ENCODE measurements around the gene ATXN2L. TPM values are rescaled to one million over a fixed set of nuclear protein-coding genes. Genes with fewer than 3 reads are reported as not detected.

The ATXN2L gene
- total and polyA plus RNA-seq, 2 of the 13 experiments (the other 11 are each of a cell fraction or from before 2014, with no cell fraction given): 40.8 to 55.1 TPM

DNA sequence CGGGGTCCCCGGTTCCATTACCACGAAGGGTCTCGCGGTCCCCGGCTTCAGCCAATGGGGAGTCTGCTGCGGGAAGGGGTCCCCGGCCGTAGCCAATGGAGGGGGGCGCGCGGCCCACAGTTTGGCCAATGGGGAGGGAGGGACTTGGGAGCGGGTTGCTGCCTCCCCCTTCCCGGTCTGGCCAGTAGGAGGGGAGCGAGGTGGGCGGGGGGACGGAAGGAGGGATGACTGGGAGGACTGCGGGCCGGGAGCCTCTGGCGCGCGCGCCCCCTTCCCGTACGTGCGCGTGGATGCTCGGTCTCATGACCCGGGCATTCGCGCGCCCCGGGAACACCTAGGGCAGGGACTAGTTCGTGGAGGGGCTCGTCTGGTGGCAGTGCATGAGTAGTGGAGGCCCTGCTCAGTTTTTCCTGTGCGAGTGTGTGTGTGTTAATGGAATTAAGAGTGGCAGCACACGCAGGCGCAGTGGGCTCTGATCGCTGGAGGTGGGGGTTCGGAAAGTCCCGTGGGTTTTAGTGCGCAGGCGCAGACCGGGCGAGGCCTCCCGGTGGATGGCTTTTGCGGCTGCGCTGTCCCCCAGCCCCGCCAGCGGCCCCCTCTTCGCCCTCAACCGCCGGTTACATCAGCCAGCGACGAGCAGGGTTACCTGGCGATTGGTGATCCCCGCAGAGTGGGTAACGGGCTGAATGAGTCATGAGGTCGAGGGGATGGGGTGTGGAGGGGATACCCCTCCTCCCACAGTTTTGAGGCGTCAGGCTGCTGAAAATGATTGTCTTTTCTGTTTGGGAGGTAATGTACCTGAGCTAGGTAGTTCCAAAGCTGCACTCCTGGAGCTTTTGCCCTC is 1.3 kb downstream of the ATXN2L start (continued):
- TF ChIP-seq ZNF280D (CRISPR knock-in tag; IDR thresholded peaks at IDR 0.05) (no peak), PBX2 (CRISPR knock-in tag; IDR thresholded peaks at IDR 0.05) (no peak), ATF1 (CRISPR knock-in tag; IDR thresholded peaks at IDR 0.05) (no peak), ZNF33A (CRISPR knock-in tag; IDR thresholded peaks at IDR 0.05; ENCODE audit: borderline replicate concordance) (no peak), MIXL1 (CRISPR knock-in tag; IDR thresholded peaks at IDR 0.05) (0 out of 2 replicates have a peak, but pooled peaks have one; percentile 11), ZBTB44 (CRISPR knock-in tag; IDR thresholded peaks at IDR 0.05) (no peak), HNRNPK (IDR thresholded peaks at IDR 0.05; ENCODE audit: low read depth, low read length, poor library complexity, severe bottlenecking) (peak; percentile 80), SETDB1 (CRISPR knock-in tag; IDR thresholded peaks at IDR 0.05; ENCODE audit: borderline replicate concordance) (no peak), KLF12 (CRISPR knock-in tag; IDR thresholded peaks at IDR 0.05; ENCODE audit: borderline replicate concordance) (peak; percentile 78), ONECUT2 (CRISPR knock-in tag; IDR thresholded peaks at IDR 0.05) (no peak)
- TF ChIP-seq, protein P1, sequence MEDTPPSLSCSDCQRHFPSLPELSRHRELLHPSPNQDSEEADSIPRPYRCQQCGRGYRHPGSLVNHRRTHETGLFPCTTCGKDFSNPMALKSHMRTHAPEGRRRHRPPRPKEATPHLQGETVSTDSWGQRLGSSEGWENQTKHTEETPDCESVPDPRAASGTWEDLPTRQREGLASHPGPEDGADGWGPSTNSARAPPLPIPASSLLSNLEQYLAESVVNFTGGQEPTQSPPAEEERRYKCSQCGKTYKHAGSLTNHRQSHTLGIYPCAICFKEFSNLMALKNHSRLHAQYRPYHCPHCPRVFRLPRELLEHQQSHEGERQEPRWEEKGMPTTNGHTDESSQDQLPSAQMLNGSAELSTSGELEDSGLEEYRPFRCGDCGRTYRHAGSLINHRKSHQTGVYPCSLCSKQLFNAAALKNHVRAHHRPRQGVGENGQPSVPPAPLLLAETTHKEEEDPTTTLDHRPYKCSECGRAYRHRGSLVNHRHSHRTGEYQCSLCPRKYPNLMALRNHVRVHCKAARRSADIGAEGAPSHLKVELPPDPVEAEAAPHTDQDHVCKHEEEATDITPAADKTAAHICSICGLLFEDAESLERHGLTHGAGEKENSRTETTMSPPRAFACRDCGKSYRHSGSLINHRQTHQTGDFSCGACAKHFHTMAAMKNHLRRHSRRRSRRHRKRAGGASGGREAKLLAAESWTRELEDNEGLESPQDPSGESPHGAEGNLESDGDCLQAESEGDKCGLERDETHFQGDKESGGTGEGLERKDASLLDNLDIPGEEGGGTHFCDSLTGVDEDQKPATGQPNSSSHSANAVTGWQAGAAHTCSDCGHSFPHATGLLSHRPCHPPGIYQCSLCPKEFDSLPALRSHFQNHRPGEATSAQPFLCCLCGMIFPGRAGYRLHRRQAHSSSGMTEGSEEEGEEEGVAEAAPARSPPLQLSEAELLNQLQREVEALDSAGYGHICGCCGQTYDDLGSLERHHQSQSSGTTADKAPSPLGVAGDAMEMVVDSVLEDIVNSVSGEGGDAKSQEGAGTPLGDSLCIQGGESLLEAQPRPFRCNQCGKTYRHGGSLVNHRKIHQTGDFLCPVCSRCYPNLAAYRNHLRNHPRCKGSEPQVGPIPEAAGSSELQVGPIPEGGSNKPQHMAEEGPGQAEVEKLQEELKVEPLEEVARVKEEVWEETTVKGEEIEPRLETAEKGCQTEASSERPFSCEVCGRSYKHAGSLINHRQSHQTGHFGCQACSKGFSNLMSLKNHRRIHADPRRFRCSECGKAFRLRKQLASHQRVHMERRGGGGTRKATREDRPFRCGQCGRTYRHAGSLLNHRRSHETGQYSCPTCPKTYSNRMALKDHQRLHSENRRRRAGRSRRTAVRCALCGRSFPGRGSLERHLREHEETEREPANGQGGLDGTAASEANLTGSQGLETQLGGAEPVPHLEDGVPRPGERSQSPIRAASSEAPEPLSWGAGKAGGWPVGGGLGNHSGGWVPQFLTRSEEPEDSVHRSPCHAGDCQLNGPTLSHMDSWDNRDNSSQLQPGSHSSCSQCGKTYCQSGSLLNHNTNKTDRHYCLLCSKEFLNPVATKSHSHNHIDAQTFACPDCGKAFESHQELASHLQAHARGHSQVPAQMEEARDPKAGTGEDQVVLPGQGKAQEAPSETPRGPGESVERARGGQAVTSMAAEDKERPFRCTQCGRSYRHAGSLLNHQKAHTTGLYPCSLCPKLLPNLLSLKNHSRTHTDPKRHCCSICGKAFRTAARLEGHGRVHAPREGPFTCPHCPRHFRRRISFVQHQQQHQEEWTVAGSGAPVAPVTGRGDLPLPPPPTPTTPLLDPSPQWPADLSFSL (CRISPR knock-in tag; IDR thresholded peaks at IDR 0.05): no peak
- TF ChIP-seq, protein P2, sequence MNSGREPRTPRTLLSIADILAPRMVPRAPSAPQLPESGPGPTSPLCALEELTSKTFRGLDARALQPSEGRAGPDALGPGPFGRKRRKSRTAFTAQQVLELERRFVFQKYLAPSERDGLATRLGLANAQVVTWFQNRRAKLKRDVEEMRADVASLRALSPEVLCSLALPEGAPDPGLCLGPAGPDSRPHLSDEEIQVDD (CRISPR knock-in tag; IDR thresholded peaks at IDR 0.05; ENCODE audit: borderline replicate concordance): no peak
